Small intestine (tissue), 7 donors: ENCODE results near the gene MPRIP. TPM values are rescaled to one million over a fixed set of nuclear protein-coding genes. Genes with fewer than 3 reads are reported as not detected.
"Not testable (repeated sequence)": the region's sequence is repeated elsewhere in the genome, so short reads cannot be mapped to it uniquely, and the experiment has no call there.

Source experiments
- DNase-seq, 2 donors: peaks; one replicate each; pipeline versions ENCODE4 v3.0.0 to v3.0.0-alpha.2; 2013
- FAIRE-seq: peaks from 2 replicates; lab custom pipeline; 2012; peaks lifted over from hg19 to GRCh38; lab: Jason Lieb, UNC
- H3K27ac ChIP-seq, 3 donors: one replicate each; pipeline ENCODE4 v1.5.1; 2013; ENCODE audit warnings: low read length in 2 of 3, mild to moderate bottlenecking in 2 of 3, control low read depth in 1 of 3, inconsistent platforms in 1 of 3, low read depth in 1 of 3, moderate library complexity in 1 of 3
- H3K27me3 ChIP-seq, 3 donors: one replicate each; pipeline ENCODE4 v1.6.1; 2013; ENCODE audit warnings: low read length in 3 of 3, inconsistent platforms in 1 of 3; ENCODE audit not compliant: control insufficient read depth in 3 of 3, insufficient read depth in 3 of 3
- H3K36me3 ChIP-seq, 3 donors: one replicate each; pipeline ENCODE4 v1.6.1; 2013; ENCODE audit warnings: low read length in 3 of 3, inconsistent platforms in 1 of 3, low read depth in 1 of 3, mild to moderate bottlenecking in 1 of 3, moderate library complexity in 1 of 3; ENCODE audit not compliant: control insufficient read depth in 3 of 3, insufficient read depth in 2 of 3
- H3K4me1 ChIP-seq, 3 donors: one replicate each; pipeline ENCODE4 v1.6.1; 2013; ENCODE audit warnings: low read length in 2 of 3, inconsistent platforms in 1 of 3, low read depth in 1 of 3, mild to moderate bottlenecking in 1 of 3, moderate library complexity in 1 of 3; ENCODE audit not compliant: control insufficient read depth in 3 of 3, insufficient read depth in 2 of 3
- H3K4me3 ChIP-seq, 3 donors: one replicate each; pipeline ENCODE4 v1.5.1; 2013; ENCODE audit warnings: low read length in 3 of 3, control low read depth in 1 of 3, inconsistent platforms in 1 of 3, low read depth in 1 of 3, mild to moderate bottlenecking in 1 of 3, moderate library complexity in 1 of 3
- H3K9me3 ChIP-seq, 2 donors: one replicate each; pipeline ENCODE4 v1.6.1; 2013; ENCODE audit warnings: low read depth in 1 of 2, low read length in 1 of 2; ENCODE audit not compliant: control insufficient read depth in 2 of 2, insufficient read depth in 1 of 2
- WGBS, 3 donors: extraction: QIAGEN DNeasy Blood & Tissue Kit; methylation state at CpG; one replicate each; pipeline ENCODE4 v1.1.7; 2013; 5-methylcytosine and 5-hydroxymethylcytosine counted together
- polyA plus RNA-seq, 4 donors: library from polyadenylated mRNA; stranded (reverse) in 3 of 4; unstranded in 1 of 4; fragments of 200-250 nt in 3 of 4; fragments of 120-200 nt in 1 of 4; gene quantifications; one replicate each; pipeline versions ENCODE4 v1.2.1 to v1.2.3, GENCODE V29; 2013
- donor health status: healthy with polysubstance abuse.
- donor health status: control.
- donor health status: control.
- donor health status: Bipolar disorder and iron deficiency.
- donor health status: healthy.

Gene MPRIP
- polyA plus RNA-seq, 4 donors, result 98.9 to 233 (median 190) TPM

- H3K27ac ChIP-seq, result peak overlapping the region in 1 of 3 donors; percentile 66
- no peaks in the 10 kb centered on the region for H3K9me3 ChIP-seq
- H3K4me3 ChIP-seq, result no peak overlapping the region
- 80 to 88% (median 86%) methylated on average over 6 of the region's 6 CpGs for WGBS, 3 donors
- peaks cover 0 to 9% (median 0%) of the 10 kb centered on the region in 3 donors for H3K4me1 ChIP-seq
- DNase-seq (no peak), FAIRE-seq (no peak)
- H3K27me3 ChIP-seq, result no peaks in the 10 kb centered on the region
- peaks cover 16 to 96% (median 32%) of the 10 kb centered on the region in 3 donors for H3K36me3 ChIP-seq
Observed at GRCh38 chr17:17157041-17157440, 114.8 kb downstream of the MPRIP start.

GRCh38 chr17:17158506-17158905, 116.2 kb downstream of the MPRIP start:
- H3K9me3 ChIP-seq, H3K4me1 ChIP-seq, H3K27me3 ChIP-seq, DNase-seq, H3K4me3 ChIP-seq, H3K27ac ChIP-seq, FAIRE-seq: not testable (repeated sequence)
- WGBS, 3 donors, result 96 to 97% (median 97%) methylated on average over 33 of the region's 33 CpGs
- H3K36me3 ChIP-seq, result peaks cover 23 to 92% (median 40%) of the 10 kb centered on the region in 3 donors

GRCh38 chr17:17159571-17159970, 117.3 kb downstream of the MPRIP start:
- H3K36me3 ChIP-seq, result peaks cover 20 to 91% (median 44%) of the 10 kb centered on the region in 3 donors
- no peaks in the 10 kb centered on the region for H3K9me3 ChIP-seq
- no peak for FAIRE-seq

GRCh38 chr17:17161121-17161520, 118.9 kb downstream of the MPRIP start:
- Histone ChIP-seq H3K36me3 (peaks cover 18 to 91% (median 42%) of the 10 kb centered on the region in 3 donors), H3K9me3 (no peaks in the 10 kb centered on the region), H3K27me3 (no peaks in the 10 kb centered on the region), H3K4me3 (no peak overlapping the region), H3K4me1 (peaks cover 0 to 9% (median 0%) of the 10 kb centered on the region in 3 donors), H3K27ac (no peak overlapping the region)
- WGBS, 3 donors, result 90 to 97% (median 93%) methylated on average over 6 of the region's 6 CpGs
- DNase-seq (no peak), FAIRE-seq (no peak)

More at GRCh38 chr17:17159571-17159970, 117.3 kb downstream of the MPRIP start:
- no peak for DNase-seq
- H3K27ac ChIP-seq, result no peak overlapping the region
- WGBS, 3 donors, result 92 to 98% (median 96%) methylated on average over 4 of the region's 4 CpGs
- peaks cover 0 to 9% (median 0%) of the 10 kb centered on the region in 3 donors for H3K4me1 ChIP-seq
- H3K27me3 ChIP-seq, result no peaks in the 10 kb centered on the region
- no peak overlapping the region for H3K4me3 ChIP-seq

GRCh38 chr17:17161759-17162158, 119.5 kb downstream of the MPRIP start:
- FAIRE-seq, result no peak

GRCh38 chr17:17164156-17164555, 121.9 kb downstream of the MPRIP start:
- H3K36me3 ChIP-seq, result peaks cover 14 to 93% (median 51%) of the 10 kb centered on the region in 3 donors
- 95 to 99% (median 95%) methylated on average over 25 of the region's 25 CpGs for WGBS, 3 donors
- no peak overlapping the region for H3K4me3 ChIP-seq
- FAIRE-seq, result no peak
- H3K27me3 ChIP-seq, result no peaks in the 10 kb centered on the region
- DNase-seq, result no peak
- no peak overlapping the region for H3K27ac ChIP-seq
- H3K4me1 ChIP-seq, result no peaks in the 10 kb centered on the region
- H3K9me3 ChIP-seq, result no peaks in the 10 kb centered on the region

More at GRCh38 chr17:17161759-17162158, 119.5 kb downstream of the MPRIP start:
- Histone ChIP-seq H3K27ac (no peak overlapping the region), H3K4me1 (peaks cover 0 to 4% (median 0%) of the 10 kb centered on the region in 3 donors), H3K4me3 (no peak overlapping the region), H3K27me3 (no peaks in the 10 kb centered on the region), H3K9me3 (no peaks in the 10 kb centered on the region), H3K36me3 (peaks cover 18 to 91% (median 43%) of the 10 kb centered on the region in 3 donors)
- WGBS, 3 donors, result 91 to 95% (median 93%) methylated on average over 4 of the region's 4 CpGs
- DNase-seq, result no peak

GRCh38 chr17:17164676-17165075, 122.4 kb downstream of the MPRIP start:
- peaks cover 13 to 94% (median 53%) of the 10 kb centered on the region in 3 donors for H3K36me3 ChIP-seq
- H3K4me3 ChIP-seq, result no peak overlapping the region
- no peak overlapping the region for H3K27ac ChIP-seq
- FAIRE-seq (no peak), DNase-seq (no peak)
- H3K9me3 ChIP-seq, result no peaks in the 10 kb centered on the region
- WGBS, 3 donors, result 94 to 97% (median 96%) methylated on average over 17 of the region's 17 CpGs
- H3K27me3 ChIP-seq, result no peaks in the 10 kb centered on the region
- no peaks in the 10 kb centered on the region for H3K4me1 ChIP-seq

GRCh38 chr17:17165666-17166308, 123.5 kb downstream of the MPRIP start:
- peaks cover 10 to 92% (median 49%) of the 10 kb centered on the region in 3 donors for H3K36me3 ChIP-seq
- H3K27me3 ChIP-seq, result no peaks in the 10 kb centered on the region
- no peak overlapping the region for H3K4me3 ChIP-seq
- DNase-seq (no peak), FAIRE-seq (no peak)
- WGBS, 3 donors, result 92 to 98% (median 93%) methylated on average over 23 of the region's 23 CpGs
- no peaks in the 10 kb centered on the region for H3K4me1 ChIP-seq
- no peaks in the 10 kb centered on the region for H3K9me3 ChIP-seq
- H3K27ac ChIP-seq, result no peak overlapping the region
